ENCODE results near the gene GRK4. TPM values are rescaled to one million over a fixed set of nuclear protein-coding genes. Genes with fewer than 3 reads are reported as not detected.

Gene GRK4
- total and polyA plus RNA-seq, 3 experiments from 2014 or later, result 2.5 to 7.7 (median 5.4) TPM

DNA sequence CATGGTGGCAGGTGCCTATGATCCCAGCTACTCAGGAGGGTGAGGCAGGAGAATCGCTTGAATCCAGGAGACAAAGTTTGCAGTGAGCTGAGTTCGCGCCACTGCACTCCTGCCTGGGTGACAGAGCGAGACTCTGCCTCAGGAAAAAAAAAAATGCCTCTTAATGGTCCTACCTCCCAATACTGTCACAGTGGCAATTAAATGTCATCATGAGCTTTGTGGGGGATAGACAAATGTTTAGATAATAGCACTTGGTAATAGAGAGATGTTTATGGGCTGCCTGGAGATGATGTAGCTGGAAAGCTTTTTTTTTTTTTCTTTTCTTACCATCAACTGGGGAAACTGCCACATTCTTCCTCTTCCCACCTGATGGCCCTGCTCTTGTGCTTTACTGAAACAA, 33.0 kb downstream of the GRK4 start:
- ChIA-PET CTCF (interaction anchor here (1.1 kb wide), 1 partner anchor 18 kb away, joined by 3 read pairs; no protein-coding TSS in a partner anchor), POLR2A (no interaction called here)
- Mint-ChIP-seq H3K9me3 (no peaks in the 10 kb centered on the region), H3K27me3 (peaks cover 9 to 16% of the 10 kb centered on the region in 2 donors), H3K4me3 (no peak overlapping the region), H3K4me1 (no peaks in the 10 kb centered on the region), H3K36me3 (no peaks in the 10 kb centered on the region), H3K27ac (no peak overlapping the region)
- DNase-seq, result no peak
- Histone ChIP-seq H3K4me1 (ENCODE audit: insufficient read depth, low read length) (no peaks in the 10 kb centered on the region), H3K27me3 (ENCODE audit: insufficient read depth, low read length, poor library complexity, severe bottlenecking) (no peaks in the 10 kb centered on the region), H3K4me3 (ENCODE audit: low read length) (no peak overlapping the region), H3K36me3 (ENCODE audit: insufficient read depth, low read length) (no peaks in the 10 kb centered on the region), H3K9me3 (ENCODE audit: low read length) (no peaks in the 10 kb centered on the region), H3K27ac (ENCODE audit: low read depth, low read length) (no peak overlapping the region)

DNA sequence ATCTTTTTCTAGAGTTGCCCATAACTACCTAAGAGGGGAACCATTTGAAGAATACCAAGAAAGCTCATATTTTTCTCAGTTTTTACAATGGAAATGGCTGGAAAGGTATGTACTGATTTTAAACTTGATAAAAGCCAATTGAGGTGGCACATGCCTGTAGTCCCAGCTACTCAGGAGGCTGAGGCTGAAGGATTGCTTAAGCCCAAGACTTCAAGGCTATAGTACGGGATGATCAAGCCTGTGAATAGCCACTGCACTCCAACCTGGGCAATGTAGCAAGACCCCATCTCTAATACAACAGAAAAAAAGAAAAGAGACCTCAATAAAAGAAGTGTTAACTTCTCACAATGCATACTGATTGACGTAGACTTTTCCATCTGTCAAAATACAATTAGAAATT, 44.4 kb downstream of the GRK4 start:
- H3K36me3 Mint-ChIP-seq, result peaks cover 0 to 4% (median 0%) of the 10 kb centered on the region in 3 donors
- no peaks in the 10 kb centered on the region for H3K4me1 ChIP-seq (ENCODE audit: insufficient read depth, low read length)
- no peak for DNase-seq
- H3K4me1 Mint-ChIP-seq, result peaks cover 0 to 6% (median 0%) of the 10 kb centered on the region in 3 donors
- H3K4me3 ChIP-seq (ENCODE audit: low read length), result no peak overlapping the region
- no peaks in the 10 kb centered on the region for H3K9me3 Mint-ChIP-seq
- no peaks in the 10 kb centered on the region for H3K9me3 ChIP-seq (ENCODE audit: low read length)
- CTCF ChIA-PET, result interaction anchor here (1.1 kb wide), 1 partner anchor 13 kb away, joined by 3 read pairs; no protein-coding TSS in a partner anchor
- peaks cover 12 to 35% of the 10 kb centered on the region in 2 donors for H3K27me3 Mint-ChIP-seq
- no peaks in the 10 kb centered on the region for H3K36me3 ChIP-seq (ENCODE audit: insufficient read depth, low read length)
- peaks cover 9% of the 10 kb centered on the region for H3K27me3 ChIP-seq (ENCODE audit: insufficient read depth, low read length, poor library complexity, severe bottlenecking)
- H3K27ac Mint-ChIP-seq, result no peak overlapping the region
- POLR2A ChIA-PET, result no interaction called here
- no peak overlapping the region for H3K4me3 Mint-ChIP-seq
- no peak overlapping the region for H3K27ac ChIP-seq (ENCODE audit: low read depth, low read length)

DNA sequence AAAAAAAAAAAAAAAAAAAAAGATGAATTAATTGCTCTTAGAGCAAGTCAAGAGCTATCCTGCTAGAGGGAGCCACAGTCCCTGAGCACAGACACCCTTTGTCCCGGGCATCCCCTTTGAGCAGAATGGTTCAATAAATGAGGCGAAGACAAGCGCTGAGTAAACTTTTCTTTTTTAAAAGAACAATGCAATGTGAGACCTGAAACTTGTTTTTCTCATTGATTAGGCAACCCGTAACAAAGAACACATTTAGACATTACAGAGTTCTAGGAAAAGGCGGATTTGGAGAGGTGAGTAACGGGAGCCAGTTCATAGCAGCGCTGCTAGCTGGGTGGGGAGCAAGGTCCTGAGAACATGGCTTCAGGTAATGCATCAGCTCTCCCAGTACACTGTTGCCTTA, 46.1 kb downstream of the GRK4 start:
- Histone ChIP-seq H3K27ac (ENCODE audit: low read depth, low read length) (no peak overlapping the region), H3K9me3 (ENCODE audit: low read length) (no peaks in the 10 kb centered on the region), H3K4me1 (ENCODE audit: insufficient read depth, low read length) (no peaks in the 10 kb centered on the region), H3K36me3 (ENCODE audit: insufficient read depth, low read length) (no peaks in the 10 kb centered on the region), H3K27me3 (ENCODE audit: insufficient read depth, low read length, poor library complexity, severe bottlenecking) (peaks cover 9% of the 10 kb centered on the region), H3K4me3 (ENCODE audit: low read length) (no peak overlapping the region)
- peaks cover 17 to 44% of the 10 kb centered on the region in 2 donors for H3K27me3 Mint-ChIP-seq
- peaks cover 0 to 12% (median 0%) of the 10 kb centered on the region in 3 donors for H3K4me1 Mint-ChIP-seq
- H3K27ac Mint-ChIP-seq, result no peak overlapping the region
- DNase-seq, result no peak
- H3K4me3 Mint-ChIP-seq, result peak overlapping the region in 1 of 7 donors; percentile 59
- ChIA-PET CTCF (interaction anchor here (1.0 to 1.6 kb wide), 2 partner anchors 28 to 30 kb away, joined by 5 to 7 read pairs; no protein-coding TSS in a partner anchor), POLR2A (interaction anchor here (0.6 kb wide), 1 partner anchor 228 kb away, joined by 3 read pairs; no protein-coding TSS in a partner anchor)
- H3K9me3 Mint-ChIP-seq, result no peaks in the 10 kb centered on the region
- H3K36me3 Mint-ChIP-seq, result peaks cover 0 to 2% (median 0%) of the 10 kb centered on the region in 3 donors

DNA sequence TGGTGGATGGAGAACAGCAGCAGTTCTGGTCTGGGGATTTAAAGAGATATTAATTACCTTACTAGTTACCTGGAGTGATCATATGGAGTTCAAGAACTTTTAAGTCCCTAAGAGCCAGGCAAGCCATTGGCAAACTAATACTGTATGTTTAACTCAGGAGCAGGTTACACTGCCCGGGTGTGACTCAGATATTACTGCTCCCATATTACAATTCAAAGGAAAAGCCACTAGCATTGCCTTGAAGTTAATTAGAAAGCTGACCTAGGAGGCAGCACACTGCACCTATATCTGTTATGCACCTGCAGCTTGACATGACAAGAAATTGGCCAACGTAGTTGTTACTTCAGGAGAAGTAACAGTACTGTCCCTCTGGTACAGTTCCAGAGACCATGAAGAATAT, 47.2 kb downstream of the GRK4 start:
- H3K4me1 ChIP-seq (ENCODE audit: insufficient read depth, low read length), result no peaks in the 10 kb centered on the region
- H3K27ac ChIP-seq (ENCODE audit: low read depth, low read length), result no peak overlapping the region
- H3K36me3 ChIP-seq (ENCODE audit: insufficient read depth, low read length), result no peaks in the 10 kb centered on the region
- Mint-ChIP-seq H3K36me3 (no peaks in the 10 kb centered on the region), H3K9me3 (no peaks in the 10 kb centered on the region), H3K4me1 (peaks cover 0 to 12% (median 0%) of the 10 kb centered on the region in 3 donors), H3K4me3 (peak overlapping the region in 1 of 7 donors; percentile 23), H3K27me3 (peaks cover 19 to 43% of the 10 kb centered on the region in 2 donors), H3K27ac (no peak overlapping the region)
- H3K4me3 ChIP-seq (ENCODE audit: low read length), result no peak overlapping the region
- H3K9me3 ChIP-seq (ENCODE audit: low read length), result no peaks in the 10 kb centered on the region
- DNase-seq, result no peak
- ChIA-PET CTCF (no interaction called here), POLR2A (no interaction called here)
- H3K27me3 ChIP-seq (ENCODE audit: insufficient read depth, low read length, poor library complexity, severe bottlenecking), result peaks cover 6% of the 10 kb centered on the region

DNA sequence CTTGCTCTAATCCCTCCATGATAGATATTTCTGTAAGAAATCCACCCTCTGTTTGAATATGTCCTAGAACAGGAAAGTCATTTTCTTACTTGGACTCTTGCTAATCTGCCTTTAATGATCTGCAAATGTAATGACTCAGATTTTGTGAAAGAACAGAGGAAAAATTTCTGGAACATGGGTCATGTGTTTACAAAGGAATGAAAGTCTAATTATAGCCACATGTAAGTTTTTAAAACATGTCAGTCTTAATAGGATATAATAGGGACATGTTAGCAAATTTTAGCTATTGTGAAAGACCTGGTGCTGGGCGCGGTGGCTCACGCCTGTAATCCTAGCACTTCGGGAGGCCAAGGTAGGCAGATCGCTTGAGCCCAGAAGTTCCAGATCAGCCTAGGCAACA, 47.6 kb downstream of the GRK4 start:
- Mint-ChIP-seq H3K27ac (no peak overlapping the region), H3K4me3 (no peak overlapping the region)

DNA sequence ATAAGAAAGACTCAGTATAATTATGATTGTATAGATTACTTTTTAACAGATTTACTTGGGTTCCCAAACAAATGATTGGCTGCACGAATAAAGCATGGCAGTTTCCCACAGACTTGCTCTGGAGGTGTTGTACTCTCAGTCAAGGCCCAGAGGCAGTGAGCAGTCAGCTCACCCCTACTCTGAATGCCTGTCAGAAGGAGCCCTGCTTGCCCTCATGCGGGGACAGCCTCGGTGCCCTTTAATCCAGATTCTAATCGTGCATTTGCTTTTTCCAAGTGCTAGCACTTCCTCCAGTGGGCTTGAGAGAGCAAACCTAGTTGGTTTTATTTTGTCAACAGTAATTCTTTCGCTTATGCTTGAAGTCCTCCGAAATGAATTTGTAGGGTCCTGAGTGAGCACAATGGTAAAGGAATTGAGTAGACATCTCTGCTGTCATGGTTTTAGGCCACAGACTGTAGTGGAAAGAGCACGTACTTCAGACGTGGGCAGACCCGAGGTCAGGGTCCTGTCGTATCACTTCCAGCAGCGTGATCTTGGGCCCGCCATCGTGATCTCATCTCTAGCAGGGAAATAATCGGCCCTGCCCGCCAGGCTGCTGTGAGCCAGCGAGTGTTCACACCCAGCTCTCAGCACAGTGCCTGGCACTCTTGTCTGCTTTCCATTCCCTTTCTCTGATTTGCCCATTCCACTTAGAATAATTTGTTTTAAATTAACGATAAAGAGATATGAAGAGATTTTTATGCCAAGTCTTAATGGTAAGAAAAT, 48.3 kb downstream of the GRK4 start:
- CTCF ChIA-PET, result no interaction called here
- POLR2A ChIA-PET, result no interaction called here
- H3K27ac ChIP-seq (ENCODE audit: low read depth, low read length), result no peak overlapping the region

More for the DNA sequence above, 47.6 kb downstream of the GRK4 start:
- peaks cover 6% of the 10 kb centered on the region for H3K27me3 ChIP-seq (ENCODE audit: insufficient read depth, low read length, poor library complexity, severe bottlenecking)
- H3K9me3 ChIP-seq (ENCODE audit: low read length), result no peaks in the 10 kb centered on the region
- POLR2A ChIA-PET, result no interaction called here
- Mint-ChIP-seq H3K27me3 (peaks cover 19 to 40% of the 10 kb centered on the region in 2 donors), H3K9me3 (no peaks in the 10 kb centered on the region), H3K4me1 (peaks cover 0 to 12% (median 0%) of the 10 kb centered on the region in 3 donors), H3K36me3 (no peaks in the 10 kb centered on the region)
- DNase-seq, result no peak
- no peak overlapping the region for H3K4me3 ChIP-seq (ENCODE audit: low read length)
- H3K4me1 ChIP-seq (ENCODE audit: insufficient read depth, low read length), result no peaks in the 10 kb centered on the region
- no peaks in the 10 kb centered on the region for H3K36me3 ChIP-seq (ENCODE audit: insufficient read depth, low read length)
- no peak overlapping the region for H3K27ac ChIP-seq (ENCODE audit: low read depth, low read length)
- CTCF ChIA-PET, result no interaction called here

DNA sequence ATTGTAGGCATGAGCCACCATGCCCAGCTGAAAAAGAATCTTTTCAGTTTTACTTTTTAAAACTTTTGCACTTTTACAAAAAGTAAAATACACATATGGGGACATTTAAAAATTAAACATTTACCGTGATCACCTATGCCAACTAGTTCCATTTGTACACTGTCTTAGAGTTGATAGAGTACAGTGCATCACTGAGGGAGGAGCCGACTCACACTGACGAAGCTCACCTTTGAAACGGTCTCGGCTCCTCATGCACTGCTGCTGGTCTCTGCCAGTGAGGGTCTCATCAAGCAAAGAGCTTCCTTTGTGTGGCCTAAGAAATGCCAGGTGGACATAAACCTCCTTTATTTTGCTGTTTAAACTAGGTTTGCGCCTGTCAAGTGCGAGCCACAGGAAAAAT, 50.0 kb downstream of the GRK4 start:
- peak overlapping the region in 1 of 7 donors; percentile 23 for H3K4me3 Mint-ChIP-seq

More for the DNA sequence above, 48.3 kb downstream of the GRK4 start:
- Mint-ChIP-seq H3K4me1 (peaks cover 0 to 12% (median 0%) of the 10 kb centered on the region in 3 donors), H3K36me3 (no peaks in the 10 kb centered on the region), H3K9me3 (no peaks in the 10 kb centered on the region), H3K4me3 (no peak overlapping the region), H3K27me3 (peaks cover 18 to 40% of the 10 kb centered on the region in 2 donors), H3K27ac (no peak overlapping the region)
- Histone ChIP-seq H3K4me1 (ENCODE audit: insufficient read depth, low read length) (no peaks in the 10 kb centered on the region), H3K4me3 (ENCODE audit: low read length) (no peak overlapping the region), H3K36me3 (ENCODE audit: insufficient read depth, low read length) (no peaks in the 10 kb centered on the region), H3K9me3 (ENCODE audit: low read length) (no peaks in the 10 kb centered on the region), H3K27me3 (ENCODE audit: insufficient read depth, low read length, poor library complexity, severe bottlenecking) (peaks cover 6% of the 10 kb centered on the region)
- no peak for DNase-seq

DNA sequence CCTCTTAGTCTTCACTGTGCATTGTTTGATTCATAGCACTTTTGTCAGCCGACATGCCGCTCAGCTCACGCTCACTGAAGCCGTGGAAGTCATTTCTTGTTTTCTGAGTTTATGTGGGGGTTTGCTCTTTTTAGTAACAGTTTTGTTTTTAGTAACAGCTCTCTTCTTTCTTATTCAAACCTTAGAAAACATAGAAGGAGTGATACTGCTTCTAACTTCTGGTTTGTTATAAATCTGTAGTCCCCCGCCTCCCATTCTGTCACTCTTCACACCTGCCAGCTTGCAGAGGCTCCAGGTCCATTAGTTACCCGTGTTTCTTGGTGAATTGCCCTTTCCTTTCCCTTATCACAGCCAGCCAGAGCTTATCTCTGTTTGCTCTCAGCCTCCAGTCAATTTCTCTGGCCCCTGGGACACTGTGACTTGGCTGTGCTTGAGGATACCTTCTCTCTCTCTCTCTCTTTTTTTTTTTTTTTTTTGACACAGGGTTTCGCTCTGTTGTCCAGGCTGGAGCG, 50.5 kb downstream of the GRK4 start:
- no peaks in the 10 kb centered on the region for H3K36me3 Mint-ChIP-seq
- Histone ChIP-seq H3K4me3 (ENCODE audit: low read length) (no peak overlapping the region), H3K4me1 (ENCODE audit: insufficient read depth, low read length) (no peaks in the 10 kb centered on the region), H3K9me3 (ENCODE audit: low read length) (no peaks in the 10 kb centered on the region), H3K27ac (ENCODE audit: low read depth, low read length) (no peak overlapping the region), H3K36me3 (ENCODE audit: insufficient read depth, low read length) (no peaks in the 10 kb centered on the region), H3K27me3 (ENCODE audit: insufficient read depth, low read length, poor library complexity, severe bottlenecking) (peaks cover 6% of the 10 kb centered on the region)
- ChIA-PET CTCF (interaction anchor here (1.1 to 1.3 kb wide), 2 partner anchors 23 to 65 kb away, joined by 3 read pairs; no protein-coding TSS in a partner anchor), POLR2A (no interaction called here)
- peaks cover 15 to 31% of the 10 kb centered on the region in 2 donors for H3K27me3 Mint-ChIP-seq
- H3K4me3 Mint-ChIP-seq, result no peak overlapping the region
- H3K4me1 Mint-ChIP-seq, result peaks cover 0 to 12% (median 0%) of the 10 kb centered on the region in 3 donors
- no peaks in the 10 kb centered on the region for H3K9me3 Mint-ChIP-seq
- no peak for DNase-seq
- peak overlapping the region in 1 of 8 donors; percentile 24 for H3K27ac Mint-ChIP-seq

More for the DNA sequence above, 50.0 kb downstream of the GRK4 start:
- Histone ChIP-seq H3K4me1 (ENCODE audit: insufficient read depth, low read length) (no peaks in the 10 kb centered on the region), H3K4me3 (ENCODE audit: low read length) (no peak overlapping the region), H3K9me3 (ENCODE audit: low read length) (no peaks in the 10 kb centered on the region), H3K27me3 (ENCODE audit: insufficient read depth, low read length, poor library complexity, severe bottlenecking) (peaks cover 6% of the 10 kb centered on the region), H3K27ac (ENCODE audit: low read depth, low read length) (no peak overlapping the region), H3K36me3 (ENCODE audit: insufficient read depth, low read length) (no peaks in the 10 kb centered on the region)
- no peaks in the 10 kb centered on the region for H3K9me3 Mint-ChIP-seq
- no peak overlapping the region for H3K27ac Mint-ChIP-seq
- ChIA-PET CTCF (interaction anchor here (1.1 to 1.3 kb wide), 2 partner anchors 24 to 65 kb away, joined by 3 read pairs; no protein-coding TSS in a partner anchor), POLR2A (no interaction called here)
- peaks cover 0 to 12% (median 0%) of the 10 kb centered on the region in 3 donors for H3K4me1 Mint-ChIP-seq
- DNase-seq, result no peak
- H3K27me3 Mint-ChIP-seq, result peaks cover 15 to 33% of the 10 kb centered on the region in 2 donors
- no peaks in the 10 kb centered on the region for H3K36me3 Mint-ChIP-seq
